HFFc6 (cell line): ENCODE data around the gene HMGA1. TPM values are rescaled to one million over a fixed set of nuclear protein-coding genes. Genes with fewer than 3 reads are reported as not detected.

Experiments
- DNase-seq: peaks from one replicate; pipeline ENCODE4 v3.0.0-alpha.2; 2018
- H3K27ac Mint-ChIP-seq: 2 replicates; pipeline ENCODE4 v1.8.0; 2020; ENCODE audit warnings: mild to moderate bottlenecking, mixed read lengths
- H3K27me3 Mint-ChIP-seq: 2 replicates; pipeline ENCODE4 v1.8.0; 2021; ENCODE audit warnings: mild to moderate bottlenecking, moderate library complexity, mixed read lengths; ENCODE audit not compliant: insufficient read depth
- H3K36me3 Mint-ChIP-seq: 2 replicates; pipeline ENCODE4 v1.8.0; 2021; ENCODE audit warnings: low read depth, mixed read lengths
- H3K4me1 Mint-ChIP-seq: 2 replicates; pipeline ENCODE4 v1.8.0; 2020; ENCODE audit warnings: low read depth, mixed read lengths
- H3K4me3 Mint-ChIP-seq: 2 replicates; pipeline ENCODE4 v1.8.0; 2020; ENCODE audit warnings: mild to moderate bottlenecking, moderate library complexity, mixed read lengths
- H3K9me3 Mint-ChIP-seq: 2 replicates; pipeline ENCODE4 v1.8.0; 2020; ENCODE audit warnings: mild to moderate bottlenecking, mixed read lengths
- CTCF ChIP-seq: fragments of 200-600 bp; sonication (generic); IDR thresholded peaks from 2 replicates; pipeline ENCODE4 v1.5.0; 2021; ENCODE audit warnings: antibody characterized with exemption, mild to moderate bottlenecking
- total RNA-seq, 6 experiments: library from RNA; stranded (reverse); fragmentation: NEBNext Ultra II Directional; extraction: Animal tissue kit (Norgen Biotek cat#: 25700); gene quantifications; 2 replicates in 1 of 6; 3 replicates in 5 of 6; pipeline ENCODE4 v1.2.3, GENCODE V29; 2021

HMGA1 gene
- total RNA-seq, 6 experiments from 2014 or later, result 687 to 1,047 (median 1,018) TPM

GRCh38 chr6:34276881-34277762, 40.4 kb downstream of the HMGA1 start:
- H3K36me3 Mint-ChIP-seq, result peaks cover 14% of the 10 kb centered on the region
- H3K9me3 Mint-ChIP-seq, result no peaks in the 10 kb centered on the region
- DNase-seq, result no peak
- no peak overlapping the region for H3K27ac Mint-ChIP-seq
- H3K27me3 Mint-ChIP-seq, result no peaks in the 10 kb centered on the region; the same call in 1 of the 2 replicates
- no peak overlapping the region for H3K4me3 Mint-ChIP-seq
- no peaks in the 10 kb centered on the region for H3K4me1 Mint-ChIP-seq
- TF ChIP-seq CTCF, result no peak

- H3K27me3 Mint-ChIP-seq, result no peaks in the 10 kb centered on the region; the same call in 1 of the 2 replicates
- no peak for DNase-seq
- no peaks in the 10 kb centered on the region for H3K4me1 Mint-ChIP-seq
- peaks cover 14% of the 10 kb centered on the region for H3K36me3 Mint-ChIP-seq
- no peak for TF ChIP-seq CTCF
- H3K27ac Mint-ChIP-seq, result no peak overlapping the region
- no peak overlapping the region for H3K4me3 Mint-ChIP-seq
- H3K9me3 Mint-ChIP-seq, result no peaks in the 10 kb centered on the region
These were observed 41.1 kb downstream of the HMGA1 start for GRCh38 chr6:34277763-34278112.

GRCh38 chr6:34278833-34279232, 42.2 kb downstream of the HMGA1 start:
- Mint-ChIP-seq H3K4me3 (no peak overlapping the region), H3K27me3 (no peaks in the 10 kb centered on the region; the same call in 1 of the 2 replicates)

GRCh38 chr6:34280216-34280615, 43.5 kb downstream of the HMGA1 start:
- DNase-seq, result no peak
- TF ChIP-seq CTCF, result no peak
- Mint-ChIP-seq H3K9me3 (no peaks in the 10 kb centered on the region), H3K27ac (no peak overlapping the region), H3K36me3 (peaks cover 28% of the 10 kb centered on the region), H3K4me1 (peaks cover 10% of the 10 kb centered on the region), H3K4me3 (no peak overlapping the region), H3K27me3 (no peaks in the 10 kb centered on the region; the same call in 1 of the 2 replicates)

More at GRCh38 chr6:34278833-34279232, 42.2 kb downstream of the HMGA1 start:
- Mint-ChIP-seq H3K4me1 (no peaks in the 10 kb centered on the region; the same call in 1 of the 2 replicates), H3K9me3 (no peaks in the 10 kb centered on the region), H3K27ac (no peak overlapping the region), H3K36me3 (peaks cover 17% of the 10 kb centered on the region)
- DNase-seq, result no peak
- TF ChIP-seq CTCF, result no peak

- H3K27ac Mint-ChIP-seq, result no peak overlapping the region
- DNase-seq, result no peak
- no peaks in the 10 kb centered on the region for H3K9me3 Mint-ChIP-seq
- H3K27me3 Mint-ChIP-seq, result no peaks in the 10 kb centered on the region; the same call in 1 of the 2 replicates
- no peak for TF ChIP-seq CTCF
- no peak overlapping the region for H3K4me3 Mint-ChIP-seq
- H3K36me3 Mint-ChIP-seq, result peaks cover 28% of the 10 kb centered on the region
- H3K4me1 Mint-ChIP-seq, result peaks cover 11% of the 10 kb centered on the region
These were observed 45.1 kb downstream of the HMGA1 start for GRCh38 chr6:34281702-34282334.
